Suppressor macrophage treated with lipopolysaccharide for 4 hours (primary cell): ENCODE measurements around the gene ITGA8.
"Not testable (repeated sequence)": the region's sequence is repeated elsewhere in the genome, so short reads cannot be mapped to it uniquely, and the experiment has no call there.

ENCODE experiments used
- DNase-seq: peaks from one replicate; pipeline ENCODE4 v3.0.0-alpha.2; 2020

The ITGA8 gene

GRCh38 chr10:15603446-15604011, 116.2 kb downstream of the ITGA8 start:
- DNase-seq: no peak

DNA sequence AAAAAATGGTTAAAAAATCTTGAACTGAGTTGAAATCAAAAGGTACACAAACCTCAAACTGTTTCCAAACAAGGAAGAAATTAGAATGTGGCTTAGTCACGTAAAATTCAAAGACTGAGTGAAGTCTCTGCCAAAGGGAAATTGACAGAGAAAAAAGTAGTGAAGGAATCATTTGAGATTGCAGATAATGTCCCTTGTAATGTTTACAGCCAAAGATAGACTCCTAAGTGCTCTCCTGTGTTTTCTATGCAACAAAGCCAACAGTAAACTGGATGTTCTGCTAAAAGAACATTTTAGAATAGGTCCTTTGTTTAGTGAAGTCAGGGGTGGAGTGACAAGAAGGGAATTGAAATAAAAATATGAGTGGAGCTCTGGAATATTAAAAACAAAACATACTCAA, 117.9 kb downstream of the ITGA8 start:
- DNase-seq: no peak

GRCh38 chr10:15595260-15595659, 124.5 kb downstream of the ITGA8 start:
- no peak for DNase-seq

DNA sequence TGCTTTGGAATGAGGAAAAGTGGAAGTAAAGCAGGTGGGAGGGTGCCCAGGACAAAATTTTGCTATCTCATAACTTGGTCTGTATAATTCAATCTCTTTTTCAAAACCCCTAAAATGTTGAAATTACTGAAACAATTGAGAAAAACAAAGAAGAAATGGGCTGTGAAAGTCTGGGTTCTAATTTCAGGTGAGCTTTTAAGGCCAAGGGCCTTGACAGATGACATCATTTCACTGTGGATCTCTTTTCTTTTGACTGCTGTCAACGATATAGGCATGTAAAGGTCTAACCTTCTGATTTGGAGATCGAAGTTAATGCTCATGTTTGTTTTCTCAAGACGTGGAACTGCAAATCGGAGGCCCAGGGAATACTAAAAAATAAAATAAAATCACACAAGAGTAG, 127.8 kb downstream of the ITGA8 start:
- DNase-seq: no peak

DNA sequence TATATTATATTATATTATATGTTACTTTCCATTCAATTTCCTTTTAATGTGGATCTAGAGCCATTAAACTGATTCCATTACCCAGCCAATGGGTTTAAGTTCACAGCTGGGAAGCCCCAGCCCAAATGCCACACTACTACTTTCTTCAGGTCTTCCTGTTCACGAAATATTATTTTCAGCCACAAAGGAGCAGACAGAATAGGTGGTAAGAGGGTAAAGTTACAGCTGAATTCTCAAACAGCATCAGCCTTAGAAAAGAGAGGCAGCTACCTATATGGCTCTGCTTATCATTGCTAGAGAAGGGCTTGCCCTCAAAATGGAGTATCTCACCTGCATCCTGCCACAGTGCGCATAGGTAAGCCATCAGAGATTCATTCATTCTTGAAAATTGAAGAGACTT, 128.3 kb downstream of the ITGA8 start:
- DNase-seq: no peak

DNA sequence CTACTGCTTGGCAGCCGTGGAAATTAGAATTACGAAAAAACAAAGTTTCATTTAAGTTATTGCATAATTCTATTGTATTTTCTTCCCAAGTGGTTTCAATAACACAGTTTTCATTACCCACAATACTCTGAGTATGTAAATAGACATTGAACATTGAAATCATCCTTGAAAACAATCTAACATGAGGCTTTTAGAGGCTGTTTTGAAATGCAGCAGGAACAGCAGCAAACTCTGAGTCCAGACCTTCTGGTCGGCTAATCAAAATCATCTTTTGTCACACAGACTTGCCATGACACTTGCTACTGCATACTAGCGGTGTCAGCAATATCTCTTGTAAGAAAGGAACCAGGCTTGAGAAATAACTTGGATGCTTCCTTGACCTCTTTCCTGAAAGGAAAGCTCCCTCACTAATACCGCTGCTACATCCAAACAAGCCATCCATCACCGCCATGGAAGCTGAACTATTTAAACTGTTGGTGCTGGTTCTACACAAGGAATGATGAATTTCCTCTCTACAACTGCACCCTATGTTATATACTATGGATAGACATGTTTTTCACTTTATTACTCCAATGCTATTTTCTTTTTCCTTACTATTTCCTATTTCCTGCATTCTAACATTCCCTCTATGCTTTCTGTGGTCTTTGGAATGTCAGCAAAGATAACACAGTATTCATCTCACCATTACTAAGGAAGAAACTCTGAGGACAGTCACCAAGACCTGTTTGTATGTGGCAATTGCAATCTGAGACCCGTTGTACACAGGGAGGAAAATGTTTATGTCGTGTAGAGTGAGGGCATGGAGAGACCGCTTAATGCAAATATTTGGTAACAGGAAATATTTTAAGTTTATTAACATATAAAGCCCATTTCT, 130.8 kb downstream of the ITGA8 start:
- no peak for DNase-seq

GRCh38 chr10:15588151-15588550, 131.6 kb downstream of the ITGA8 start:
- no peak for DNase-seq

DNA sequence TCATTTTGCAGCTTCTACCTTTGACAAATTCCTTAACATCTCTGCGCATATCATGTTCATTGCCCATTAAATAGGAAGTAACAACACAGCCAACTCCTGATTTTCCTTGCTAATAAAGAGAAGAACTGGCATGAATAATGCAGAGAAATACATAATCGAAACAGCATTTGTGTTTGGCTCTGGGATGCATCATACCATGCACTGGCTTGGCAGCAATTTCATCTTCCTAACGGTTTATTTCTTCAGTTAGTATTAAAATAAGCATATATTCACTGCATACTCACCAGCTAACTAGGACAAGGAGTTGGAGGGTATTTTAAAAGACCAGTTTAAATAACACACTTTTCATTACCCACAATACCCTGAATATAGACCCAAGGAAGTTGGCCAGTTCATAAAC, 132.5 kb downstream of the ITGA8 start:
- no peak for DNase-seq

DNA sequence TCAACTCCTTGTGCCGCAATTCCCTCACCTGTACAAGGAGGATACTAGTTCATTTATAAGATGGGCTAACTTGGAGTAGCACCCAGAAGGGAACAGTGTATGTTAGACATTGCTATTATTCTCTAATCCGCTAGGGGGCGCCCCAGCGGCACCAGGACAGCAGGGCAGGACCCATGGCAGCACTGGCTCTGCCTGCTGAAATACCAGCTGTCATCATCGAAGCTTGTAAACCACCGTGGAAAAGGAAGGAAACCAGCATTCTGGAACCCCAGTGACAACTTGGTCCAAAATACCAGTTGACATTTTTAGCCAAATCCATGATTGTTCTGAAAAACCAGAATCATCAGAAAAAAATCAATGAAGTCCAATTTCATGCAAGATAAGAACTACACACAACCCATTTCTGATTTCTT, 134.4 kb downstream of the ITGA8 start:
- peak; percentile 39 for DNase-seq

DNA sequence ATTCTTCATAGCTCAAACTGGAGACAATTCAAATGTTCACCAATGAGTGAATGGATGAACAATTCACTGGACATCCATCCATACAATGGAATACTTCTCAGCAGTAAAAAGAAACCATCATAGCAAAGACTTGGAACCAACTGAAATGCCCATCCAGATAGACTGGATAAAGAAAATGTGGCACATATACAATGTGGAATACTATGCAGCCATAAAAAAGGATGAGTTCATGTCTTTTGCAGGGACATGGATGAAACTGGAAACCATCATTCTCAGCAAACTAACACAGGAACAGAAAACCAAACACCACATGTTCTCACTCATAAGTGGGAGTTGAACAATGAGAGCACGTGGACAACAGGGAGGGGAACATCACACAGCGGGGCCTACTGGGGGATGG, 136.8 kb downstream of the ITGA8 start:
- DNase-seq: not testable (repeated sequence)

- no peak for DNase-seq
Observed at GRCh38 chr10:15579605-15580004, 140.1 kb downstream of the ITGA8 start.

DNA sequence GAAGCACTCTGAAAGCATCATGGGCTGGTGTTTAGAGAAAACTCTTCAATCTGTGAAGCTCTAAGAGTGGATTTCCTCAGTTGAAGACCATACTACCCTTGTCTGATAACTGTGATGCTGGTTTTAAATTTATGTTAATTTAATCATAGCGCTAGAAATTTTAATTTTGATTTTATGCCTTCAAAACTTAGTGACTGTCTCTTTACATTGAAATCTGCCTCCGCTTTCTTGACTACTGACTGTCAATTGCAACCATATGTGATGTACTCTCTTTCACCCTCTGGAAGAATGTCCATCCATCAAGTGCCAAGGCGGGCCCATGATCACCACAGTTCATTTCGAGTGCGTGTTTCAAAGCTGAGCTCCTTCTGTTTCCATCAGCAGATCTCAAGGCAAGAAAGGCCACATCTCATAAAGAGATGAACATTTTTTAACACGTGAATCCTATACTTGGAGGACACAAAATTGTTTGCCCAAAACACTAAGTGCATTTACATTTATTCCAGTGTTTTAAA, 147.1 kb downstream of the ITGA8 start:
- no peak for DNase-seq

GRCh38 chr10:15571575-15571974, 148.1 kb downstream of the ITGA8 start:
- no peak for DNase-seq

DNA sequence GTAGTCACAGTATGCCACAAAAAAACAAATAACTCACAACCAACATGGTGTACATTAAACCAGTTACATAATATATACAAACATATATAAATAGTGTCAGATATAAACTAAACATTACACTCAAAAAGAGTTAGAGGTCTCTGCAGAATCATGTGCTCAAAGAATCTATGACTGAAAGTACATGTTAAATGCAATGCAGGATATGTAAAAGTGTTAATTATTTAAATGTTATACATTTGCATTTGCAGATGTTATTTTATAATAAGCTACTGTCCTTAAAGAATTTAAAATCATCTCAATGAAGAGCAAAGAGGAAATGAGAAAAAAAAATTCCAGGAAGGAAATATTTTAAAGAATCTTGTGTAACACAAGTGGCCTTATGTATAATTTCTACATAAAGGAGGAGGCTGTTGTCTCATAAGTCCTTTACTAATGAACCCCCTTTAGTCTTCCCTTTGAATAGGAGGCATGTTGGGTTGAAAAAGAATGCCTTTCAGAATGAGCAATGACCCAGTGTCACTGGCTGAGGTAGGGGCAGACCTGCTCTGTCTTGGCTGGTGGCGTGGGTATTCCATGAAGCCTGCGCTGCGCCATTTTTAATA, 148.9 kb downstream of the ITGA8 start:
- DNase-seq: no peak

DNA sequence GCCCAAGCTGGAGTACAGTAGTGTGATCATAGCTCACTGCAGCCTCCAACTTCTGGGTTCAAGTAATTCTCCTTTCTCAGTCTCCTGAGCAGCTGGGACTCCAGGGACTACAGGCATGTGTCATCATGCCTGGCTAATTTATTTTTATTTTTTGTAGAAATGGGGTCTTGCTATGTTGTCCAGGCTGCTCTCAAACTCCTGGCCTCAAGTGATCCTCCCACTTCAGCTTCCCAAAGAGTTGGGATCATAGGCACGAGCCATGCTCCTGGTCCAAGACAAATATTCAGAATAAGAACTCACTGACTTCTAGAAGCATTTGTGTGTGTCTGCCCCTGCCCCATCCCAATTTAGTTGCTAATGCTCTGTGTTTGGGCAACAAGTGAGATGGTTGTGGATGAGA, 151.8 kb downstream of the ITGA8 start:
- no peak for DNase-seq

DNA sequence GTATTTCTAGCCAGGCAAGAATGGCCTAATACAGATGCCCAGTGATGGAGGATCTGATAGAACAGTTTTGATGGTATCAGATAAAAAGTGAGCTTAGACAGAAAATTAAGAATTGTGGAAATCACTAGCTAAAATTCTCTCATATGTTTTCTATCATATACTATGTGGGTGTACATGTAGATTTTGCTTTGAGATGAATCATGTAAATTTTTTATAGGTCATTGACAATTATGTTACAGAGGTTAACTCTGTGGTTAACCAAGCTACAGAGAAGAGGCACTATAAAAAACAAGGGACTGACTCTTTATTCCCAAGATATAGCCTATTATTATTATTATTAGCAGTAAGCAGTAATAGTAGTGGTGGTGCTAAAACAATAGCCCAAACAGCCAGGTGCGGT, 156.5 kb downstream of the ITGA8 start:
- DNase-seq: no peak

DNA sequence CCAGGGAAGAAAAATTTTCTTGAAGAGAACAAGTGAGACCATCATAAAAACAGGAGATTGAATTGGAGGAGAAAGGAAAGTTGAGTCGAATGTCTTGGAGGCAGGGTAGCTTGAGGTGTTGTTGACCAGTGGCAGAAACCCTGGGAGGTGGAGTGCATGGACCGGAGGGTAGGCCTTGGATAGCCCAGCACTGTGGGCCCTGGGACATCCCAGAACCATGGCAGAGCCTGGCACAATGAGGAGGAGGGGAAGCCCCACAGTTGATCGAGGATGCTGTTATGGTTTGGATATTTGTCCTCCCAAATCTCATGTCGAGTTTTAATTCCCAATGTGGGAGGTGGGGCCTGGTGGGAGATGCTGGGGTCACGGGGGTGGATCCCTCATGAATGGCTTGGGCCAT, 157.1 kb downstream of the ITGA8 start:
- no peak for DNase-seq

GRCh38 chr10:15562116-15562515, 157.6 kb downstream of the ITGA8 start:
- DNase-seq: no peak

GRCh38 chr10:15558136-15558535, 161.6 kb downstream of the ITGA8 start:
- no peak for DNase-seq

GRCh38 chr10:15557168-15557567, 162.6 kb downstream of the ITGA8 start:
- DNase-seq: not testable (repeated sequence)

DNA sequence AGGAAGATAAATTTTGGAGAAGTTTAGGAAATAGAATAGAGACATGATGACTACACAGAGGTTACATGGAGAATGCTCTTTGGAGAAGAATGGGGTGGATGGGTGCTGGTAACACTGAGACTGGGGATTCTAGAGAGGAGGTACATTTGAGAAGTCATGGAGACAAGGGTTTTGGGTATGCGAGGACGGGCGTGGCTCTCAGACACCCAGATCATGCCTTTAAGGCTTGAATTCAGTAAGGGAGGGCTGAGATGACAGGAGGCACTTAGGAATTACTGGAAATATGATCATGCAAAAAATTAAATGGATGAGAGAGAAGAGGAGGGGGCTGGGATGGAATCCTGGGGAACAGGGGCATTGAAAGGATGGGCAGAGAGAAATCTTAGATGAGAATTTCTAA, 168.8 kb downstream of the ITGA8 start:
- no peak for DNase-seq

DNA sequence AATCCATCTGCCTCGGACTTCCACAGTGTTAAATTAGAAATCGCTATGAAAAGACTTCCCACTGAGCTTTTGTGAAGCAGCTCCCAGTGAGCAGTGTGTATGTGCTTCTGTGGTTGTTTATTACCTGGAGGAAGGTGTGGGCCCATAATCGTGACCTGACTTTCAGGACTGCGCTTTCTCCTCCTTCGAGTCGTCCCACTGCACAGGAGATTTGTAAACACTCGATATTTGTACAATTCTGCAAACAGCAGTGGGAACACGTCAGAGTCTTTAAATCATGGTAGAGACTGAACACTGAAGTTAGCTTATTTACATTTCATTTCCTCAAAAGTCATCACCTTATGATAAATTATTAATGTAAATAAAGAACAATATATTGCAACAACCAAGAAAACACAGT, 171.4 kb downstream of the ITGA8 start:
- no peak for DNase-seq

- DNase-seq: no peak
Observed at GRCh38 chr10:15546606-15547005, 173.1 kb downstream of the ITGA8 start.

- no peak for DNase-seq
Observed at GRCh38 chr10:15545884-15546283, 173.8 kb downstream of the ITGA8 start.
